CD4-positive, alpha-beta T cell treated with Interferon gamma for 1 hour (primary cell): ENCODE data around the gene LHPP.

Experiments
- DNase-seq: peaks from one replicate; pipeline ENCODE4 v3.0.0-alpha.2; 2020

Gene LHPP

DNA sequence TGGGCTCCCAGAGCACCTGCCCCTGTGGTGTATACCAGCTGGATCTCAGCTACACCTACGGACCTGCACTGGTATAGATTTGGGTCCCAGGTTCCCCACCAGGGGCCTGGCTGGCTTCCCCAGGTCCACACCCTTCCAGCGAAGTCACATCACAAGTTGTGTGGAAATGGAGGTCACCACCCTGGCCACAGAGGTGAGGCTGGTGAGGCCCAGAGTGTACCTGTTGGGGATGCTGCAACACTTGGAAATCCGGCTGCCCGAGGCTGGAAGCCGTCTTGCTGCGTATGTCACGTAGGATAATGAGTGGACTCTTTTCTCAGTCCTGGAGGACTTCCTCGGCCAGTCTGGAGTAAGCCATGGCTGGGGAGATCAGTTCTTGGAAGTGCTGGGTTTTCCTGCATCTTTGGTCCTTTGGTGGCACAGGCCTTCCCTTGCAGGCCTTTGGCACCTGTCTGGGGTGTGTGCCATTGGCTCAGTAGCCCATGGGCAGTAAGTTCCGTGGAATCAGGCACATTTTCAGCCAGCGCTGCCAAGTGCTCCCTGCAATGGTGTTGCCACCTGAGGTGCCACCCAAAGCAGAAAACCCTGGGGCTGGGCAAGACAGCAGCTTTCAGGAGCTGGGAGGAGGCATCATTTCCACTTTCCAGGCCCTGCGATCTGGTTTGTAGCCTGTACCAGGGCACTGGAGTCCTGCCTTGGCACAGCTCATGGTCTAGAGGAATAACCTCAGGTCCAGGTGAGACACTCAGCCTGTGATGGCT, 97.9 kb downstream of the LHPP start:
- no peak for DNase-seq

DNA sequence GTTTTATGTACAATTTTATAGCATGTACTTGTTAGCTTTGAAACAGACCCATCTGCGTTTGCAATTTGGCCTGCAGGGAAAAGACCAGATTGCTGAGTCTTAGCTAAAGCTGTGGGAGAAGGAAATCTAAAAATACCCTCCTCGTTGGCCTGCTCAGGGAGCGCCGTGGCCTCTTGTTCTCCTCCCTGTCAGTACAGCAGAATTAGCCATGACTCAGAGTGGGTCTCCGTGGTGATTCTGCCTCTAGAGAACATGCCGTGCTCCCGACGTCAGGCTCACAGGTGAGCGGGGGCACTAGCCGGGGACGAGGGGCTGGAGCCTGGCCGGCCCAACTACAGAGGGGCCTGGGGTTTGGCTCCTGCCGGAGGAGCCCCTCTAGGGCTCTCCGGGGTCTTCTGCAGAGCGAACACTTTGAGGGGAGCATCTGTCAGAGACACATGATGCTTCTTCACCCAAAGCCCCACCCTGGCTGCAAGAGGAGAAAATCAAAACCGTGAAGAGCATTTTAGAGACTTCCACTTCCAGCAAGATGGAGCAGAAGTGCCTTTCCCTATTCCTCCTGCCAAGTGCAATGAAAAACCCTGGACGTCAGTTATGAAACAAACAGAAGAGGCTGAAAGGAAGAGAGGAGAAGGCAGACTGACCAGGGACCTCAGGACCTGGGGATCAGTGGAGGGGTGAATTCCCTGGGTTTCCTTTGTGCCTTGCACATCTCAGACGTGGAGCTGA, 98.9 kb downstream of the LHPP start:
- DNase-seq: no peak

DNA sequence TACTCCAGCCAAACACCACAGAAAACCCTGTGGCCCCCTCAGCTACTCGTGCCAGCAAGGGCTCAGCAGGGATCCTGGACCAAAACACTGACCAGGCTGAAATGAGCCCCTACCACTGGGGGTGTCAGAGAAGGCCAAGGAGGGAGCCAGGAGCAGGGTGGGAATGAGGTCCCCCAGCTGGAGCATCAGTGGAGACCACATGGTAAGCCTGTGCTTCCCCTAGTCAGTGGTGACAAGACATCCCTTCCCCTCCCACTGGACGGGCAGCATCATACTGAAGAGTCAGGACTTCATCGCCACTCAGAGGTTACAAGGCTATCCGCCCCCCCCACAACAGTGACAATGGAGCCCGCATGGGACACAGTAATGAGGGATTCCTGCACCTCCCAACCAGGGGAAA, 99.6 kb downstream of the LHPP start:
- DNase-seq: no peak

DNA sequence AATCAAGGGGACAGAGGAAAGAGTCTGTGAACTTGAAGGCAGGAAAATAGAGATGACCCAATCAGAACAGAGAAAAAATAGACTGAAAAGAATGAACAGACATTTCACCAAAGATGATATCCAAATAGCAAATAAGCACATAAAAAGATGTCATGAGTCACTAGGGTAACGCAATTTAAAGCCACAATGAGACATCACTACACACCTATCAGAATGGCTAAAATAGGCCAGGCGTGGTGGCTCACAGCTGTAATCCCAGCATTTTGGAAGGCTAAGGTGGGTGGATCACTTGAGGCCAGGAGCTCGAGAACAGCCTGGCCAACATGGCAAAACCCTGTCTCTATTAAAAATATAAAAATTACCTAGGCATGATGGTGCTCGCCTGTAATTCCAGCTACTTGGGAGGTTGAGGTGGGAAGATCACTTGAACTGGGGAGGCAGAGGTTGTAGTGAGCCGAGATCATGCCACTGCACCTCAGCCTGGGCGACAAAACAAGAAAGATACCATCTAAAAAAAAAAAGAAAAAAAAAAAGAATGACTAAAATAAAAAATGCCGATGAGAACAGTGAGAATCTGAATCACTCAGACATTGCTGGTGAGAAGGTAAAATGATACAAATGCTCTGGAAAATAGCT, 100.9 kb downstream of the LHPP start:
- no peak for DNase-seq

DNA sequence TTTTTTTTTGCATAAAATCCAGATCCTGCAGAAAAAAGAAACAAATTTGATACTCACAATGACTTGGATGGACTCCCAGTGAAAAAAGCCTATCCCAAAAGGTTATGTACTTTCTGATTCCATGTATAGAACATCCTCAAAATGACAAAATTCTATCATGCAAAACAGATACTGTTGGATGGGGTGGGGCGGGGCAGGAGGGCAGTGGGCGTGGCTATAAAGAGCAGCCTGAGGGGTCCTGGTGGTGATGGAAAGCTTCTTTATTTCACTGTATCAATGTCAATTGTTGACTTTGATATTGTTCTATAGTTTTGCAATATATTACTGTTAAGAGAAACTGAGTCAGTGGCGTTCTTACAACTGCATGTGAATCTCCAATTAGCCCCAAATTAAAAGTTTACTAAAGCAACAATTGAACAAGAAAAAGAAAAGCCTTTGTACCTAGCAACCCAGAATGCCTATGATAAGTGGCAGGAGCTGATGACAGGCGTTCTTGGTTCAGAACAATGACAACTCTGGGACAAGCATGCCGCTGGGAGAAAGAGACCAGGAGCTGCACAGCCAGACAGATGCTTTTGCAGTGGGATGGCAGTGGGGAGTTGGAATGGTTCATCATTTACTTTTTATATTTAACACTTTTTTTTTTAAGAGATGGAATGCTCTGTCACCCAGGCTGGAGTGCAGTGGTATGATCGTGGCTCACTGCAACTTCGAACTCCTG, 101.9 kb downstream of the LHPP start:
- DNase-seq: no peak

DNA sequence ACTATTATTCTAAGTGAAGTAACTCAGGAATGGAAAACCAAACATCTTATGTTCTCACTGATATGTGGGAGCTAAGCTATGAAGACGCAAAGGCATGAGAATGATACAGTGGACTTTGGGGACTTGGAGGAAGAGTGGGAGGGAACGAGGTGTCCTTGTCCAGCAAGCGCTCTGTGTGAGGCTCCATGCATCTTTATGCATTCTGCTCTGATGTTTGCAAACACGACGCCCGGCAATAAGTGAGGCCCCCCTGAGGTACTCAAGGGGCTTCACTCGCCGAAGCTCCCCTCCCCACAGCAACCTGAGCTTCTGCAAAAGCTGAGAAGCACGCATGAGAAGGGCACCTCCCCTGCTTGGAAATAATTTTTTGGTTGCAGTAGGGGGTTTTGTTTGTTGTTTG, 103.3 kb downstream of the LHPP start:
- DNase-seq: no peak

DNA sequence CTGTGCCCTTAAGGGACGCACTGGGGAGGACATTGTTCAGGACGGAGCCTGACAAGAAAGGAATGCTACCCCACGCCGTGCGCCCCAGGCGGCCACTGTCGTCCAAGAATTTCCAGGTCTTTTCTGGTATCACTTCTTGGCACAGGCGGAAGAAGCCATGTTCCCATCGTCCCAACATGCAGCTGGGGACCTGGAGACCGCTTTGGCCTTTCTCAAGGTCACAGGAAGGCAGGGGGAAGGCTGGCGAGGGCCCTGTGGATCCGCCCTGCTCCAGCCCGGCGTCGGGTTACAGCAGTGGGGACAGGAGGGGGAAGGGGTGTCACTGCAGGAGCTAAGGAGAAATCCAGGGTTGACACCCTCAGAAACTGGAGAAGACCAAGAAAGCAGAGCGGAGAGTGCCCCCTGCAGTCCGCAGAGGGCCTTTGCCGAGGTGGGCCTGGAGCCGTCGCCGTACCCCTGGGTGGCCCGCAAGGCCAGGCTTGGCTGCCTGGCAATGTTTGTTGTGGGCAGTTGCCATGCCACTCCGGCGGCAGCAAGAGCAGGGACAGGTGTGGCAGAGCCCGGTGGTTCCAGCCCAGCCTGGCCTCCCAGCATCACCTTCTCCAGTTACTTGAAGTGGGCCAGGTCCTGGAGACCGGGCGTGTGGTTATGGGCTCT, 104.1 kb downstream of the LHPP start:
- no peak for DNase-seq

DNA sequence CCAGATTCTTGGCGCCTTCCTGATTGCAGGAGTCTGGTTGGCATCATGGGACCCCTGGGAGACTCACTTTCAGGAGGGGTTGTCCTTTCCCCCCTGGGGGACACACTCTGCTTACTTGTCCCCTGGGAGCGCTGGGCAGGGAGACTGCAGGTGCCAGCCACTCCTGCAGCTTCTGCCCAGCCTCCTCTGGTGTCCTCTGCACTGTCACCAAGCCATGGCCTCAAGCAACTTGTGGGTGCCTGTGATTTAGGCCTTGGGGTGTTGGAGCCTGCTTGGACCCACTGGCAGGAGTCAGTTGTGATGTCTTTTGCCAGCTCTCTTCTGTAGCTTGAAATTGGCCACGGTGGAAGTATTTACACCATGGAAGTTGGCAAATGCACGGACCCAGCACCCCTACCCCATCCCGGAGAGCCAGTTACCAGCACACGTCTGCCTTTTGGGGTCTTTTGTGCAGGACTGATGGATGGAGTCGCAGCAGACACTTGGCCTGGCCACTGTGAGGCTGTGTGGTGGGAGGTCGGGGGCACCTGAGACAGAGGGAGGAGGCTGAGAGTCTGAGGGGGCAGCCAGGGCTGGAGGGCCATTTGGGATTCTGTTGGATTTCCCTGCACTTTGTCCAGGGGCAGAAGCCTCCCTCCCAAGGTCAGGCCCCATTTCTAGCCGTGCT, 104.7 kb downstream of the LHPP start:
- DNase-seq: no peak

DNA sequence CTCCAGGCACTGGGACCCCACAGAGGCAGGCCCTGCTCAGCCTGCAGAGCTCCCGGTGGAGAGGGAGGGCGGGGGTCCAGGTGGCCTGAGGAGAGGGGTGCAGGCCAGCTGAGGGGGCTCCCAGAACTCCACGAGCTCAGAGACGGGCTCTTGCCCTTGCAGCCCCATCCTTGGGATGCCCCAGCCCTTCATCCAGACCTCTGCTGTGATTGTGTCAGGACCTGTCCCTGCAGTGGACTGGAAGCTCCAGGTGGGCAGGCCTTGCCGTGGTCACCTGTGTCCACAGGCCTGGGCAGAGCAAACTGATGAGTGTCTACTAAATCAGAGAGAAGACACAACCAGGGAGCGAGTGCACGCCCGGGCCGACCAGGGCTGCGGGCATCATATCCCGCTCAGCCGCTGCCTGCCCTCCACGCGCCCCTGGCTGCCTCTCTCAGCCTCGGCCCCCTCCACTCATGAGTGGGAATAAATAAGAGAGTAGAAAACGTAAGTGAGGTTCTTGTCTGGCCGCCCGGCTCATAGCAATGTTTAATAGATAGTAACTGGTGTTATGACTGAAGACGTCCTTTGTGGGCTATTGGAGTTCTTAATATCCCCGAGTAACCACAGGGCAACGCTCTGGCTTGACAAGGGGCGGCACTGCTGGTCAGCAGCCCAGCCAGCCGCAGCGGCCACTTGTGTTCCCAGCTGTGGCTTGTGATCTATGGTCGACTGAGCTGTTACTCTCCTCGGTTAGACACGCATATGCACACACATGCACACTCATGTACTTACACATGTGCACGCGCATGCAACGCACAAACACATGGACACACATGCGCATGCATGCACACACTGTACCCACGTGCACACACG, 105.6 kb downstream of the LHPP start:
- DNase-seq: no peak

DNA sequence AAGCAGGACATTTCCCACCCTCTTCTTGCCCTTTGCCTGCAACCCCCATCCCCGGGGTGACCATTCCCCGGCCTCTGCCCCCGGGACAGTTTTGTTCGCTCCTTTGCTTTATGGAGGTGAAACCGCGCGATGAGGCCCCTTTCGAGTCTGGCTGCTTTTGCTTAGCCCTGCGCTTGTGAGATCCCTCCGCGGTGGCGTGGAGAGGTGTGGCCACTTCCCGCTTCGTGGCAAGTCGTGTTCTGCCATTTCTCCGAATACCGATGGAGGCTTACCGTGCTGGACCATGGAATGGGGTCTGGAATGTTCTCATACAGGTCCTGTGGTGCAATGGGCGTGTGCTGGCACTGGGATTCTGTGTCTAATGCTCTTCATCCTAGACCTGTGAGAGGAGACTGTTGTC, 106.7 kb downstream of the LHPP start:
- DNase-seq: no peak

DNA sequence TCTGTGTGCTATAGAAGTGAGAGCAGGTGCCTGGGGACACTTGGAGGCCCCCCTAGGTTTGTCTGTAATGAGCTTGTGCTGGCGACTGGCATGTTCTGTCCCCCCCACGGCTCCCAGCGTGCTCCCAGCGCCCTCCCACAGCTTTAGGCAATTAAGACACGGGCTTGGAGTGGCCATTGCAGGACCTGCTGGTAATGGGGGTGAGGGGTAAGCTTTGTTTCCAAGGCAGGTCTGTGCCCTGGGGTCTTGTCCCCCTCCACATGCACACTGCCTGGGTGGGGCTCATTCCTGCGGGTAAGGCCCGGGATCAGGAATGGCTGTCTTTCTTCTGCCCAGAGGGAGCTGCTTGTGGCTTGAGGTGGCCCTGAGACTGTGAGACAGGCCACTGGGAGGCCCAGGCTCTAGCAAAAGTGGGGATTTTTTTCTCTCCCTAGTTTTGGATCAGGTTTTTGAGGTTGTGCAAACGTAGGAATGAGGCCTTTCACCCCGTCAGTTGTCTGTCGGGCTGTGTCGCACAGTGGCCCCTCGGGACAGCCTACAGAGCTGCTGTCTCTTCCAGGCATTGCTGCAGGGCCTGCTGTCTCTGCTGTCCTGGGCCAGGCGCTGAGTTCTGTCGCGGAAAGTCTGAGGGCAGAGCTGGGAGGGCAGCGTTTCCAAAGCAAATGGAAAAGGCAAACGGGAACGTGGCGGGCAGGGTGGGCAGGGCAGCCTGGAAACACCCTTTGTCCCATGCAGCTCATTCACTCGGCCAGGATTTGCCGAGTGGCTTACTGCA, 107.4 kb downstream of the LHPP start:
- no peak for DNase-seq

DNA sequence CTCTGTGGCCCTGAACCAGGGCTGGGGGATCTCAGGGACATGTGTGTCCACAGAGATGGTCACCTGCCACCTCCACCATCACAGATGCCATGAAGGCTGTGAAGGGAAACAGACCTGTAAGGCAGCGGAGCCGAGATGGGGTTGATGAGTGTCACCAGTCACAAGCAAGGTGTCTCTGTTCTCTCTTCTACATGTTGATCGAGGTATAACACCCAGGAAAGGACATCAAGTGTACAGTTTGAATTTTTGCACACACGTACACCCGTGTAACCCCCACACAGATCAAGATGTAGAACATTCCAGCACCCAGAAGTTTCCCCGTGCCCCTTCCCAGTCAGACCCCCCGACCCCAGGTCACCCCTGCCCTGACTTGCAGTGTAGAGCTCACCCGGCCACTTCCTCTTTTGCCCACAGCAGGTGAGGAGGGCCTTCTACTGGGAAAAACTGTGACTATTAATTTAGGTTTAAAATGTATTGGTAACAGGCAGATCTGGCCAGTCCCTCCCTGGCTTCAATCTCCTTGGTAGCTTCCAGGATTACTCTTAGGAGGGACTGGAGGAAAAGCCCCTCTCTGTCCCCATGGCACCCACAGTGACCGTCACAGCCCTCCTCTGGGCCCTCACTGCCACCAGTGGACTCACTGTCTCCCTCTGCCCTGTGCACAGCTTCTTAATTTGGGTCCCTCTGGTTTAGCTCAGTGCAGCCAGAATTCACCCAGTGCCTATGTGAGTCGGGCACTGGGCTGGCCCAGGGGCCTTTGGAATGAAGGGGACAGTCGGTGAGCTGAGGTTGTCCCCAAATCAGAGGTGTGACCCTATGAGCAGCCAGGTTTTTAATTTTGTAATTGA, 108.2 kb downstream of the LHPP start:
- no peak for DNase-seq

DNA sequence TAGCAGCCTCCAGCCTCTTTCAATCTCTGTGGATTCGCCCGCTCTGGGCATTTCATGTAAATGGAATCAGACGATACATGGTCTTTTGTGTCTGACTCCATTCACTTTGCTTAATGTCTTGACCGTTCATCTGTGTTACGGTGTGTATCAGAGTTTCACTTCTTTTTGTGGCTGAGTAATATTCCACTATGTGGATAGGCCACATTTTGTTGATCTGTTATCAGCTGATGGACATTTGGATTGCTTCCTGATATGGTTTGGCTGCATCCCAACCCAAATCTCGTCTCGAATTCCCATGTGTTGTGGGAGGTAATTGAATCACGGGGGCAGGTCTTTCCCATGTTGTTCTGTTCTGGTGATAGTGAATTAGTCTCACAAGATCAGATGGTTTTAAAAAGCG, 109.0 kb downstream of the LHPP start:
- DNase-seq: no peak

DNA sequence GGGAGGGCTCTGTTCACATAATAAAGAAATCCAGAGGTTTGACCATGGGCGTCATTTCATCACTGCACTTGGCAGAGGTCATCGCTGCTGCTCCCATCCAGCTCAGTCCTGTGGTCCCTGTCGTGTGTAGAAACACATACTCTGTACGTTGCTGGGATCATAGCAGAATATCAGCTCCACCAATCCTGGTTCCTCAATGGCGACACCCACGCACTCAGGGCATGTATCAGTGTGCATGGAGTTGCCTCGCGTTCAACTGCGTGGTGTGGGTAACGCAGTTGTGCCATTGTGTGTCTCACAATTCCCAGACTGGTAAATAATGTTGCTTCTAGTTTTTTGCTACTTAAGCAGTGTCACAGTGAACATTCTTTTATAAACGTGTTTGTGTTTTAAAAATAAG, 111.1 kb downstream of the LHPP start:
- no peak for DNase-seq

DNA sequence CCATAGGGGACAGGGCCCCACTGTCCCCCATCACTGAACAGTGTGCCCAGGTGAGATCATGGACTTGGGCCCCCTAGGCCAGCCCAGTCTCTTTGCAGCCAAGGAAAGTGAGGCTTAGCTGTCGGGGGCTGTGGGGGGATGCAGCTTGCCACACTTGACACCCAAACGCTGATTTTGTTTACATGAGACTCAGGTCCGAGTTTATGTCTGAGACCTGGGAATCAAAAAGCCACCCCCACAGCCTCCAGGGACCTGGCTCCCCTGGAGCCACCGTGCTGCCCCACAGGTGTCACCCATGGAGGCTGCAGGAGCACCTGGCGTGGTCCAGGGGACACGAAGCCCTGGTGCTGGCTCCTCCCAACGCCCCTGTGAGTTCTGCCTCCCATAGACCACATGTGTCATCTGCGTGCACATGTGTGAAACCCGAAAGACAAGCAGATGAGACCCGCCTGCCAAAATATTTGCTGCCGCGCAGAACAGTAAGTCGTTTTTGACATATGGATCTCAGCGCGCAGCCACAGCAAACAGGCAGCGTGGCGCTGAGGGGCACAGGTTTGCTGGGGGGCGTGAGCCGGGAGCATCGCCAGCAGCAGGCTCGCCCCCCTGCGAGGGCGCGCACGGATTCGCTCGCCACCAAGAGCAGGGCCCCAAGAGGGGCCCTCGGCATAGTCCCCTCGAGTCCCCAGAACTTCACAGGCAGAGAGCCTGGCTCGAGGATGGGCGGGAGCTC, 112.3 kb downstream of the LHPP start:
- no peak for DNase-seq

DNA sequence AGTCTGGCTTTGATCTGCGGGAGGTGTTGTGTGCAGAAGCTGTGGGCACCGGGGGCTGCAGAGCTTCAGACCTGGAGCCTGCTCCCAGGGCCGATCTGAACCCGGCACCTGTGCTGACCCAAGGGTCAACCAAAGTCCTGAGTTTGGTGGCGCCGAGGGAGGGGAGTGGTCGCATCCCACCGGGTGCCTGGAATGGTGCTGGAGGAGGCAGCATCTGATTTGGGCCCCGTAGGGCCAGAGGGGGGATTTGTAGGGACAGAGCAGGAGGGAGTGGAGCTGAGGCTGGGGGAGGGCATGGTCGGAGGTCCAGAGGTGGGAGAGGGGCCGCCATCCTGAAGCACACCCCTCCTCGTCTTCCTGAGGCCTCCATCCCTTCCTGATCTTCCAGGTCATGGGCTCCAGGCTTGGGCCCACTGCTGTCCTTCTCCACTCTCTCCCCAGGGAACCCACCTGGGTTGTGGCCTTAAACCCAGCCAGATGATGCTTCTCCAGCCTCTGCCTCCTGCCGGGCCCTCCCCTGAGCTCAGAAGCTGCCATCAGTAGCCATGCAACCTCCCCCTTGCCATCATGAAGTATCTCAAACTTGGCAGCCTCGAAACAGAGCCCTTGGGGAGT, 112.9 kb downstream of the LHPP start:
- DNase-seq: no peak

DNA sequence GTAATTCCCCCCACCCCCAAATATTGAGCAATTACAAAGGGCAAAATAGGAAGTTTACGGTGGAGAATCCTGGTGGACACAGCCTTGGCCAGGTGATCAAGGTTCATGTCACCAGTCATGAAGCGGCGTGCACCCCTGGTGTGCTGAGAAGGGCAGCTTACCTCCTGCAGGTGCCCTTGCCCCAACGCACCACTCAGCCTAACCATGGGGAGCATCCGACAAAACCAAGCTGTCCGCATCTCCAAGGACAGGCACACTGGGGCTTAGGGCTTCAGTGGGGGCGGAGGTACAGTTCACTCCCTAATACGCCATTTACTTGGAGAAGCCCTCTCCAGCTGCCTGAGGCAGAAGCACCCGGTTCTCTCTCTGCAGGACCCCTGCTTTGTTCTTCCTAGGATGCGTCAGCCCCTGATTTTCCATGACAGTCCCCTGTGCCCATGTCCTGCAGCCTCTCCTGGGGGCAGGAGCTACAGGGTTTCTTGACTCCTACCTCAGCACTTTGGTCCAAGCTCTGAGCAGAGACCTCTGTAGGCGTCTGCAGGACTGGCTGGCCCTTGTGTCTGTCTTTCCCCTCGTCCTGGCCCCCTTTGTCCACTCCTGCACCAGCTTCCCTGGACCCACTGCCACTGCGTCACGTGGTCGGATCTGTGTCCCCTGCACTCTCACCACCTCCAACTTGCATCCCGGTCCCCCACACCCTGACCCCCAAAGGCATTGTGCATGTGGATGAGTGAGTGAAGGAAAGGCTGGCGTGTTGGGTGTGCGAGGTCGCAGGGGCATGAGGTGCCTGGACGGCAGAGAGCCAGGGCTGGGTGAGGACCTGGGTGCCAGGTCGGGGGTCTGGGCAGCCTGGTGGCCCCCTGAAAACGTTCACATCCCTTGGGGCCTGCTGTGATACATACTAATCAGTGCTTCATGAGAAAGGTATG, 113.7 kb downstream of the LHPP start:
- no peak for DNase-seq
